ENCODE measurements around the gene WAPL. TPM values are rescaled to one million over a fixed set of nuclear protein-coding genes. Genes with fewer than 3 reads are reported as not detected.

WAPL gene
- total RNA-seq, 2 experiments from 2014 or later, result 51.1 to 75.7 TPM

- TF ChIP-seq CTCF (conservative IDR thresholded peaks at IDR 0.05; ENCODE audit: low read length) (no peak), EZH2phosphoT487 (IDR thresholded peaks at IDR 0.05; ENCODE audit: borderline replicate concordance, low read depth, low read length) (no peak)
- Histone ChIP-seq H2AFZ (ENCODE audit: low read length) (peak overlapping the region; percentile 16; the same call in 1 of the 2 replicates), H4K20me1 (ENCODE audit: insufficient read depth, low read length) (no peaks in the 10 kb centered on the region), H3K36me3 (ENCODE audit: insufficient read depth, low read length) (peaks cover 3% of the 10 kb centered on the region; the same call in 1 of the 2 replicates), H3K4me1 (ENCODE audit: insufficient read depth, low read length, poor library complexity, severe bottlenecking) (peaks cover 81% of the 10 kb centered on the region), H3K79me2 (ENCODE audit: insufficient read depth, low read depth, low read length) (peaks cover 22% of the 10 kb centered on the region; the same call in 1 of the 2 replicates), H3K9me3 (ENCODE audit: low read length) (no peaks in the 10 kb centered on the region), H3K27ac (ENCODE audit: low read depth, low read length, poor library complexity, severe bottlenecking) (peak overlapping the region; percentile 95), H3K4me2 (ENCODE audit: low read length) (peak overlapping the region; percentile 93), H3K9me2 (ENCODE audit: insufficient read depth, low read length) (no peaks in the 10 kb centered on the region), H3K4me3 (ENCODE audit: low read depth, low read length, poor library complexity, severe bottlenecking) (peak overlapping the region; percentile 76)
- ChIA-PET CTCF (ENCODE audit: unreplicated experiment) (interaction anchor here (1.2 to 2.3 kb wide), 2 partner anchors 8 to 19 kb away, joined by 6 to 8 read pairs; no protein-coding TSS in a partner anchor), POLR2A (interaction anchor here (0.6 to 9.1 kb wide), 25 partner anchors 10 to 1405 kb away, joined by 3 to 111 read pairs (median 4); partner anchors contain the start of gene WAPL)
- TSS peak; percentile 75 for BruUV-seq (replicated peaks)
- peak; percentile 58 for DNase-seq (ENCODE audit: low spot score)
- intact Hi-C loops (cut with micrococcal nuclease; ENCODE audit: unreplicated experiment), result loop anchor here (1.0 to 10.0 kb wide), 5 partner anchors 8 to 703 kb away; partner anchors contain the start of genes GLUD1, GRID1 and SHLD2
These were observed 129.4 kb downstream of the WAPL start for GRCh38 chr10:86391986-86392722.

GRCh38 chr10:86391236-86391840 lies 130.3 kb downstream of the WAPL start:
- Histone ChIP-seq H3K4me2 (ENCODE audit: low read length) (peak overlapping the region; percentile 93), H3K9me2 (ENCODE audit: insufficient read depth, low read length) (no peaks in the 10 kb centered on the region), H3K27ac (ENCODE audit: low read depth, low read length, poor library complexity, severe bottlenecking) (peak overlapping the region; percentile 95), H3K4me1 (ENCODE audit: insufficient read depth, low read length, poor library complexity, severe bottlenecking) (peaks cover 73% of the 10 kb centered on the region), H2AFZ (ENCODE audit: low read length) (peak overlapping the region; percentile 16; the same call in 1 of the 2 replicates), H4K20me1 (ENCODE audit: insufficient read depth, low read length) (no peaks in the 10 kb centered on the region), H3K9me3 (ENCODE audit: low read length) (no peaks in the 10 kb centered on the region), H3K79me2 (ENCODE audit: insufficient read depth, low read depth, low read length) (peaks cover 22% of the 10 kb centered on the region; the same call in 1 of the 2 replicates), H3K4me3 (ENCODE audit: low read depth, low read length, poor library complexity, severe bottlenecking) (peak overlapping the region; percentile 76), H3K36me3 (ENCODE audit: insufficient read depth, low read length) (peaks cover 9% of the 10 kb centered on the region)
- CTCF ChIA-PET (ENCODE audit: unreplicated experiment), result interaction anchor here (1.1 to 1.2 kb wide), 2 partner anchors 9 to 19 kb away, joined by 4 to 6 read pairs; no protein-coding TSS in a partner anchor
- POLR2A ChIA-PET, result interaction anchor here (0.7 to 9.1 kb wide), 18 partner anchors 11 to 189 kb away, joined by 3 to 111 read pairs (median 4); partner anchors contain the start of gene WAPL
- peak; percentile 65 for DNase-seq (ENCODE audit: low spot score)
- intact Hi-C loops (cut with micrococcal nuclease; ENCODE audit: unreplicated experiment), result loop anchor here (5.0 to 10.0 kb wide), 2 partner anchors 281 to 703 kb away; partner anchors contain the start of genes GLUD1 and SHLD2
- no TSS peak for BruUV-seq (replicated peaks)
- TF ChIP-seq EZH2phosphoT487 (IDR thresholded peaks at IDR 0.05; ENCODE audit: borderline replicate concordance, low read depth, low read length) (no peak), CTCF (conservative IDR thresholded peaks at IDR 0.05; ENCODE audit: low read length) (no peak)
